Endothelial cell of umbilical vein (primary cell): ENCODE data around the gene TACR1. TPM values are rescaled to one million over a fixed set of nuclear protein-coding genes. Genes with fewer than 3 reads are reported as not detected.

Source experiments
- BruUV-seq: library from RNA; stranded (reverse); fragments of 400-500 nt; replicated peaks from 2 replicates; lab custom pipeline; 2021; lab: Mats Ljungman, UMichigan
- CTCF ChIA-PET: fragments of 300-600, 350-600 bp; sonication (Branson Sonifier 250); formaldehyde crosslinking; loops from one replicate; lab custom pipeline; 2021; ENCODE audit warnings: antibody characterized with exemption, inconsistent platforms; lab: Charles Lee
- POLR2A ChIA-PET: fragments of 300-600, 350-600 bp; sonication (Branson Sonifier 250); formaldehyde crosslinking; loops from one replicate; lab custom pipeline; 2021; ENCODE audit warnings: antibody characterized with exemption, inconsistent platforms; lab: Charles Lee
- DNase-seq: peaks from one replicate; pipeline ENCODE4 v3.0.0-alpha.2; 2011; ENCODE audit warnings: low read depth, low spot score
- FAIRE-seq: peaks from 2 replicates; lab custom pipeline; 2011; peaks lifted over from hg19 to GRCh38; lab: Jason Lieb, UNC
- H2AFZ ChIP-seq: 2 replicates; pipeline ENCODE4 v1.6.0; 2012; ENCODE audit warnings: low read depth, low read length, control low read depth, inconsistent platforms
- H3K27ac ChIP-seq: 2 replicates; pipeline ENCODE4 v1.5.1; 2011; ENCODE audit warnings: low read depth, mild to moderate bottlenecking, control low read depth, low read length, moderate library complexity; ENCODE audit not compliant: insufficient read depth
- H3K27me3 ChIP-seq, 2 experiments: 2 replicates each; pipeline versions ENCODE4 v1.6.0 to v1.6.1; 2011; ENCODE audit warnings: low read length in 2 of 2, mixed read lengths in 1 of 2; ENCODE audit not compliant: control insufficient read depth in 2 of 2, insufficient read depth in 2 of 2
- H3K36me3 ChIP-seq, 2 experiments: 2 replicates in 1 of 2; 3 replicates in 1 of 2; pipeline ENCODE4 v1.5.1; 2011; ENCODE audit warnings: low read length in 2 of 2, mild to moderate bottlenecking in 1 of 2, moderate library complexity in 1 of 2; ENCODE audit not compliant: control insufficient read depth in 2 of 2, insufficient read depth in 2 of 2; ENCODE audit errors: extremely low read depth in 1 of 2
- H3K4me1 ChIP-seq: 3 replicates; pipeline ENCODE4 v1.5.1; 2011; ENCODE audit warnings: mild to moderate bottlenecking, low read length; ENCODE audit not compliant: control insufficient read depth, insufficient read depth; ENCODE audit errors: extremely low read depth
- H3K4me2 ChIP-seq: 2 replicates; pipeline ENCODE4 v1.6.1; 2011; ENCODE audit warnings: low read length, control low read depth, mixed read lengths; ENCODE audit not compliant: insufficient read depth
- H3K4me3 ChIP-seq, 3 experiments: fragments of 200-600 bp in 1 of 3; sonication (generic), shearing (Covaris generic) in 1 of 3; replicated peaks in 1 of 3; 2 replicates each; pipeline ENCODE4 v1.5.1; 2011 to 2016; ENCODE audit warnings: control low read depth in 3 of 3, low read length in 3 of 3, mild to moderate bottlenecking in 2 of 3, inconsistent platforms in 1 of 3, low read depth in 1 of 3, moderate library complexity in 1 of 3; ENCODE audit not compliant: insufficient read depth in 1 of 3
- H3K79me2 ChIP-seq: 2 replicates; pipeline ENCODE4 v1.6.0; 2012; ENCODE audit warnings: low read length, inconsistent platforms; ENCODE audit not compliant: control insufficient read depth, insufficient read depth
- H3K9ac ChIP-seq: replicated peaks from 2 replicates; pipeline ENCODE3; 2011; ENCODE audit warnings: low read length, control low read depth; ENCODE audit not compliant: insufficient read depth; ENCODE audit errors: extremely low read depth
- H3K9me1 ChIP-seq: replicated peaks from 3 replicates; pipeline ENCODE4 v1.6.0; 2011; ENCODE audit warnings: mild to moderate bottlenecking, low read length; ENCODE audit not compliant: control insufficient read depth, insufficient read depth; ENCODE audit errors: extremely low read depth
- H3K9me3 ChIP-seq: replicated peaks from 2 replicates; pipeline ENCODE4 v1.5.1; 2012; ENCODE audit warnings: low read length, inconsistent platforms; ENCODE audit not compliant: control insufficient read depth, insufficient read depth
- H4K20me1 ChIP-seq: replicated peaks from 2 replicates; pipeline ENCODE3; 2011; ENCODE audit warnings: mild to moderate bottlenecking, low read length; ENCODE audit not compliant: control insufficient read depth, insufficient read depth; ENCODE audit errors: extremely low read depth
- EZH2 ChIP-seq: IDR thresholded peaks from 2 replicates; pipeline ENCODE4 v1.6.1; 2012; ENCODE audit warnings: borderline replicate concordance, low read depth, mild to moderate bottlenecking, moderate library complexity, low read length, inconsistent platforms; ENCODE audit not compliant: severe bottlenecking
- FOS ChIP-seq: IDR thresholded peaks from 2 replicates; pipeline ENCODE4 v1.6.1; 2011; ENCODE audit warnings: mild to moderate bottlenecking, low read length, moderate library complexity, borderline replicate concordance; ENCODE audit not compliant: insufficient read depth
- GATA2 ChIP-seq: IDR thresholded peaks from 2 replicates; pipeline ENCODE4 v1.7.0; 2011; ENCODE audit warnings: low read depth, mild to moderate bottlenecking, moderate library complexity, mixed read lengths, low read length; ENCODE audit not compliant: insufficient read length, insufficient read depth
- JUN ChIP-seq: IDR thresholded peaks from 2 replicates; pipeline ENCODE4 v1.6.1; 2011; ENCODE audit warnings: borderline replicate concordance, low read depth; ENCODE audit not compliant: insufficient read length, insufficient read depth
- MAX ChIP-seq: IDR thresholded peaks from 2 replicates; pipeline ENCODE4 v1.6.1; 2011; ENCODE audit not compliant: insufficient read depth, insufficient read length
- MYC ChIP-seq: IDR thresholded peaks from one replicate; pipeline ENCODE4 v1.6.1; 2011; ENCODE audit warnings: mild to moderate bottlenecking, low read depth, low read length
- POLR2A ChIP-seq: IDR thresholded peaks from 2 replicates; pipeline ENCODE4 v1.6.1; 2012; ENCODE audit warnings: low read depth, mild to moderate bottlenecking, control low read depth, low read length
- POLR2AphosphoS5 ChIP-seq: IDR thresholded peaks from 2 replicates; pipeline ENCODE4 v1.6.1; 2012; ENCODE audit warnings: low read depth, mild to moderate bottlenecking, control low read depth, low read length, moderate library complexity; ENCODE audit not compliant: insufficient read depth
- dilution Hi-C: fragments of 300-500 bp; cut with MboI; formaldehyde crosslinking; loops from one replicate; pipeline ENCODE4 v1.15.0; 2019; ENCODE audit warnings: low sequenced_read_pairs; ENCODE audit not compliant: extremely low pct_ligation_motif_present
- intact Hi-C: fragments of 100-400 bp; cut with micrococcal nuclease; formaldehyde crosslinking; loops from one replicate; pipeline ENCODE4 v1.10.0; 2022
- polyA plus RNA-seq, 4 experiments: library from polyadenylated mRNA; depleted of rRNA in 3 of 4; stranded (reverse) in 3 of 4; unstranded in 1 of 4; fragments of >200 nt; gene quantifications; 2 replicates each; pipeline versions ENCODE4 v1.2.1 to v1.2.3, GENCODE V29; 2011 to 2012; ENCODE audit warnings: missing spikeins in 1 of 4
- total RNA-seq: library from RNA; stranded (reverse); gene quantifications from 2 replicates; pipeline ENCODE4 v1.2.3, GENCODE V29; 2021
- TF ChIP-seq, protein P1 (sequence below), 2 donors: IDR thresholded peaks; 1 replicate in 1 of 2; 2 replicates in 1 of 2; pipeline ENCODE4 v1.5.1; 2011; ENCODE audit warnings: low read length in 2 of 2, mild to moderate bottlenecking in 2 of 2, moderate library complexity in 2 of 2, control low read depth in 1 of 2, inconsistent platforms in 1 of 2, low read depth in 1 of 2; ENCODE audit not compliant: insufficient read depth in 1 of 2; ENCODE audit errors: extremely low read depth in 1 of 2

TACR1 gene
- total and polyA plus RNA-seq, 2 donors (not counting 3 experiments of a cell fraction or from before 2014, with no cell fraction given) = not detected

DNA sequence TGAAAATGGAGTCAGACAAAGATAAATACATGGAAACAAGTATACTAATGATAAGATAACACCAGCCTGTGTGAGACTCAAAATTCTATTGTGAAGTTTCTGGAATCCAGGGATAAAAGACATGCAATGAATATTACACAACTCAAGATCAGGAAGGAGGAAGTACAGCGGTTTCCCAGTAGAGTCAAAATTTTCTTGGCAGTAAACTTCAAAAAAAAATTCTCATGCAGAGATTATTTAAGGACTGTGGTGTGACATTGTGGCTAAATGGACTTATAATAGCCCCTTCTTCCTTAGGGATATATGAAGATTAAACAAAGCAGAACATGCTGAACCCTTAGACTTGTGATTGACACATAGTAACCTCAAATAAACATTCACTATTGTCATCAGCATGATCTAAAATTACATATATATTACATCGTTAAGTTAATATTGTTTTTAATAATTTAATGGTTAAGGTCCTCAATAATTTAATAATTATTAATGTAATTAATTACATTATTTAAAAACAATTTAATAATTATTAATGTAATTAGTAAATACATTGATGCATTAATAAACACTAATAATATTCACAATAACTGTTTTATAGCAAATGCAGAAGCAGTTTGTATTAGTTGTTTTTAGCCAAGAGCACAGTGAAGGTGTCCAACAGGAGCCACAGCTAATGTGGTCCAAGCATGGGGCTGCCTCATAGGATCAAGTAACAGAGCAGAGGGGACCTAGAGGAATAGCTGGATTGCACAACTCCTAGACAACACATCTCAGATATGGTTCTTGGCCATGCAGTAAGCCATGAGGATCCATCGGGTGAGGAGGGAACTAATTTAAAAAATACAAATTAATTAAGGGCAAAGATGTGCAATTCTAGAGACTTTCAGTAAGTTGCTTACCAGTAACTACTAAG lies 163.6 kb downstream of the TACR1 start:
- Histone ChIP-seq H3K4me2 (no peak overlapping the region), H4K20me1 (no peaks in the 10 kb centered on the region), H3K79me2 (no peaks in the 10 kb centered on the region), H3K9me1 (no peaks in the 10 kb centered on the region), H3K4me3 (no peak overlapping the region), H2AFZ (no peak overlapping the region), H3K9ac (no peak overlapping the region), H3K36me3 (no peaks in the 10 kb centered on the region), H3K27me3 (no peaks in the 10 kb centered on the region), H3K9me3 (no peaks in the 10 kb centered on the region), H3K4me1 (no peaks in the 10 kb centered on the region), H3K27ac (no peak overlapping the region)
- BruUV-seq = no TSS peak
- intact Hi-C loops = no loop called here
- TF ChIP-seq POLR2AphosphoS5 = no peak
- no peak for TF ChIP-seq GATA2
- TF ChIP-seq POLR2A = no peak
- TF ChIP-seq JUN = no peak
- TF ChIP-seq FOS = no peak
- no peak for TF ChIP-seq MAX
- no peak for TF ChIP-seq MYC
- TF ChIP-seq EZH2 = no peak
- TF ChIP-seq, protein P1, sequence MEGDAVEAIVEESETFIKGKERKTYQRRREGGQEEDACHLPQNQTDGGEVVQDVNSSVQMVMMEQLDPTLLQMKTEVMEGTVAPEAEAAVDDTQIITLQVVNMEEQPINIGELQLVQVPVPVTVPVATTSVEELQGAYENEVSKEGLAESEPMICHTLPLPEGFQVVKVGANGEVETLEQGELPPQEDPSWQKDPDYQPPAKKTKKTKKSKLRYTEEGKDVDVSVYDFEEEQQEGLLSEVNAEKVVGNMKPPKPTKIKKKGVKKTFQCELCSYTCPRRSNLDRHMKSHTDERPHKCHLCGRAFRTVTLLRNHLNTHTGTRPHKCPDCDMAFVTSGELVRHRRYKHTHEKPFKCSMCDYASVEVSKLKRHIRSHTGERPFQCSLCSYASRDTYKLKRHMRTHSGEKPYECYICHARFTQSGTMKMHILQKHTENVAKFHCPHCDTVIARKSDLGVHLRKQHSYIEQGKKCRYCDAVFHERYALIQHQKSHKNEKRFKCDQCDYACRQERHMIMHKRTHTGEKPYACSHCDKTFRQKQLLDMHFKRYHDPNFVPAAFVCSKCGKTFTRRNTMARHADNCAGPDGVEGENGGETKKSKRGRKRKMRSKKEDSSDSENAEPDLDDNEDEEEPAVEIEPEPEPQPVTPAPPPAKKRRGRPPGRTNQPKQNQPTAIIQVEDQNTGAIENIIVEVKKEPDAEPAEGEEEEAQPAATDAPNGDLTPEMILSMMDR (IDR thresholded peaks at IDR 0.05; ENCODE audit: extremely low read depth in 1 of 2, insufficient read depth in 1 of 2, low read depth in 1 of 2, low read length in 2 of 2) = no peak
- dilution Hi-C loops = no loop called here
- FAIRE-seq = no peak
- DNase-seq = peak; percentile 9
- ChIA-PET POLR2A (no interaction called here), CTCF (no interaction called here)
